ENCODE measurements around the gene SLC16A2.

Gene SLC16A2

GRCh38 chrX:74535408-74536151 is 114.3 kb downstream of the SLC16A2 start (continued):
- TF ChIP-seq ZNF362 (tag by site-specific recombination; IDR thresholded peaks at IDR 0.05) (no peak), ZNF221 (tag by site-specific recombination; IDR thresholded peaks at IDR 0.05; ENCODE audit: borderline replicate concordance) (no peak), ZNF138 (tag by site-specific recombination; IDR thresholded peaks at IDR 0.05; ENCODE audit: borderline replicate concordance) (no peak), ZNF664 (tag by site-specific recombination; IDR thresholded peaks at IDR 0.05) (no peak), KLF1 (tag by site-specific recombination; IDR thresholded peaks at IDR 0.05) (no peak), ZNF585B (tag by site-specific recombination; IDR thresholded peaks at IDR 0.05) (no peak), ZNF398 (tag by site-specific recombination; IDR thresholded peaks at IDR 0.05) (peak; percentile 87), ZNF580 (tag by site-specific recombination; IDR thresholded peaks at IDR 0.05) (peak; percentile 78), SP7 (tag by site-specific recombination; IDR thresholded peaks at IDR 0.05) (no peak), ZNF423 (tag by site-specific recombination; IDR thresholded peaks at IDR 0.05) (no peak), ZNF561 (tag by site-specific recombination; IDR thresholded peaks at IDR 0.05; ENCODE audit: borderline replicate concordance) (no peak), ZBTB6 (tag by site-specific recombination; IDR thresholded peaks at IDR 0.05) (no peak), SALL2 (tag by site-specific recombination; IDR thresholded peaks at IDR 0.05; ENCODE audit: borderline replicate concordance) (no peak), ZNF830 (tag by site-specific recombination; IDR thresholded peaks at IDR 0.05; ENCODE audit: low read depth) (no peak), GLI4 (tag by site-specific recombination; IDR thresholded peaks at IDR 0.05) (no peak), PRDM1 (tag by site-specific recombination; IDR thresholded peaks at IDR 0.05) (no peak), ZNF148 (tag by site-specific recombination; IDR thresholded peaks at IDR 0.05; ENCODE audit: borderline replicate concordance) (no peak), ZNF639 (tag by site-specific recombination; IDR thresholded peaks at IDR 0.05) (no peak), ZNF16 (tag by site-specific recombination; IDR thresholded peaks at IDR 0.05; ENCODE audit: low read depth) (no peak), ZNF510 (tag by site-specific recombination; IDR thresholded peaks at IDR 0.05; ENCODE audit: insufficient replicate concordance) (no peak), ZNF302 (tag by site-specific recombination; IDR thresholded peaks at IDR 0.05; ENCODE audit: low read depth) (no peak), ZNF157 (tag by site-specific recombination; IDR thresholded peaks at IDR 0.05) (no peak), ZFHX2 (tag by site-specific recombination; conservative IDR thresholded peaks at IDR 0.05) (peak; percentile 81), SCRT2 (tag by site-specific recombination; IDR thresholded peaks at IDR 0.05) (peak; percentile 83), ZNF112 (tag by site-specific recombination; IDR thresholded peaks at IDR 0.05) (no peak), ZNF155 (tag by site-specific recombination; IDR thresholded peaks at IDR 0.05) (no peak), ZNF785 (tag by site-specific recombination; IDR thresholded peaks at IDR 0.05) (no peak), ZNF555 (tag by site-specific recombination; conservative IDR thresholded peaks at IDR 0.05) (no peak), HOXA7 (CRISPR knock-in tag; IDR thresholded peaks at IDR 0.05; ENCODE audit: borderline replicate concordance) (no peak)

All from HEK293 (cell line).